ENCODE measurements around the gene CAB39.

CAB39 gene

GRCh38 chr2:230748087-230748486, 35.4 kb downstream of the CAB39 start:
- DNase-seq (ENCODE audit: low read depth in 4 of 4, low spot score in 1 of 4) = no peak

- no peak for DNase-seq (ENCODE audit: low read depth in 4 of 4, low spot score in 1 of 4)
These were observed 36.5 kb downstream of the CAB39 start for GRCh38 chr2:230749111-230749510.

- no peak for DNase-seq (ENCODE audit: low read depth in 4 of 4, low spot score in 1 of 4)
These were observed 38.4 kb downstream of the CAB39 start for GRCh38 chr2:230751062-230751461.

- no peak for DNase-seq (ENCODE audit: low read depth in 4 of 4, low spot score in 1 of 4)
These were observed 41.6 kb downstream of the CAB39 start for GRCh38 chr2:230754200-230754599.

GRCh38 chr2:230757476-230757875, 44.8 kb downstream of the CAB39 start:
- no peak for DNase-seq (ENCODE audit: low read depth in 4 of 4, low spot score in 1 of 4)

GRCh38 chr2:230758566-230759480, 46.2 kb downstream of the CAB39 start:
- no peak for DNase-seq (ENCODE audit: low read depth in 4 of 4, low spot score in 1 of 4)

- DNase-seq (ENCODE audit: low read depth in 4 of 4, low spot score in 1 of 4) = no peak
These were observed 47.0 kb downstream of the CAB39 start for GRCh38 chr2:230759481-230760167.

- no peak for DNase-seq (ENCODE audit: low read depth in 4 of 4, low spot score in 1 of 4)
These were observed 49.1 kb downstream of the CAB39 start for GRCh38 chr2:230761704-230762103.

GRCh38 chr2:230762317-230762896, 49.8 kb downstream of the CAB39 start:
- no peak for DNase-seq (ENCODE audit: low read depth in 4 of 4, low spot score in 1 of 4)

GRCh38 chr2:230764346-230764745, 51.7 kb downstream of the CAB39 start:
- DNase-seq (ENCODE audit: low read depth in 4 of 4, low spot score in 1 of 4) = no peak

- DNase-seq (ENCODE audit: low read depth in 4 of 4, low spot score in 1 of 4) = no peak
These were observed 53.1 kb downstream of the CAB39 start for GRCh38 chr2:230765611-230766300.

GRCh38 chr2:230767862-230768388, 55.3 kb downstream of the CAB39 start:
- DNase-seq (ENCODE audit: low read depth in 4 of 4, low spot score in 1 of 4) = no peak

- no peak for DNase-seq (ENCODE audit: low read depth in 4 of 4, low spot score in 1 of 4)
These were observed 58.2 kb downstream of the CAB39 start for GRCh38 chr2:230770804-230771203.

GRCh38 chr2:230772156-230772555, 59.5 kb downstream of the CAB39 start:
- no peak for DNase-seq (ENCODE audit: low read depth in 4 of 4, low spot score in 1 of 4)

GRCh38 chr2:230773039-230773773, 60.6 kb downstream of the CAB39 start:
- DNase-seq (ENCODE audit: low read depth in 4 of 4, low spot score in 1 of 4) = no peak

GRCh38 chr2:230774348-230774951, 61.8 kb downstream of the CAB39 start:
- no peak for DNase-seq (ENCODE audit: low read depth in 4 of 4, low spot score in 1 of 4)

GRCh38 chr2:230775737-230776136, 63.1 kb downstream of the CAB39 start:
- DNase-seq (ENCODE audit: low read depth in 4 of 4, low spot score in 1 of 4) = no peak

GRCh38 chr2:230777721-230778120, 65.1 kb downstream of the CAB39 start:
- DNase-seq (ENCODE audit: low read depth in 4 of 4, low spot score in 1 of 4) = no peak

- DNase-seq (ENCODE audit: low read depth in 4 of 4, low spot score in 1 of 4) = no peak
These were observed 65.9 kb downstream of the CAB39 start for GRCh38 chr2:230778350-230779063.
